K562 (cell line): ENCODE results near the gene GINS2.

Source experiments
- CBX5 ChIP-seq: IDR thresholded peaks from 2 replicates; pipeline ENCODE4 v1.6.1; 2014; ENCODE audit warnings: low read depth, borderline replicate concordance
- FOXM1 ChIP-seq, 2 experiments: fragments of 450-650 bp in 1 of 2; sonication (generic) in 1 of 2; formaldehyde crosslinking in 1 of 2; IDR thresholded peaks; 2 replicates each; pipeline versions ENCODE4 v1.6.1 to v1.9.0; 2017 to 2022; ENCODE audit warnings: low read depth in 2 of 2, mild to moderate bottlenecking in 2 of 2, missing genetic modification reagents in 1 of 2, moderate library complexity in 1 of 2
- MYBL2 ChIP-seq, 2 experiments: fragments of 450-650 bp in 1 of 2; sonication (generic) in 1 of 2; formaldehyde crosslinking in 1 of 2; IDR thresholded peaks; 2 replicates each; pipeline versions ENCODE4 v1.6.1 to v1.8.1; 2017 to 2022; ENCODE audit warnings: borderline replicate concordance in 1 of 2, inconsistent platforms in 1 of 2, low read depth in 1 of 2, mild to moderate bottlenecking in 1 of 2, missing genetic modification reagents in 1 of 2, moderate library complexity in 1 of 2
- NR2C1 ChIP-seq, 2 experiments: fragments of 450-650 bp; IDR thresholded peaks; 2 replicates each; pipeline ENCODE4 v1.6.1; 2017; ENCODE audit warnings: mild to moderate bottlenecking in 2 of 2, antibody characterized with exemption in 1 of 2, inconsistent platforms in 1 of 2, missing compliant biosample characterization in 1 of 2, missing genetic modification characterization in 1 of 2
- POLR2A ChIP-seq: fragments of 450-650 bp; conservative IDR thresholded peaks from 2 replicates; pipeline ENCODE4 v1.6.1; 2016
- STAG1 ChIP-seq: sonication (generic); formaldehyde crosslinking; IDR thresholded peaks from 2 replicates; pipeline ENCODE4 v1.5.0; 2020; ENCODE audit warnings: missing genetic modification reagents, borderline replicate concordance
- TEAD4 ChIP-seq, 2 experiments: sonication (generic) in 1 of 2; formaldehyde crosslinking in 1 of 2; IDR thresholded peaks; 2 replicates each; pipeline versions ENCODE4 v1.6.1 to v1.8.0; 2012 to 2022; ENCODE audit warnings: borderline replicate concordance in 1 of 2, inconsistent platforms in 1 of 2, low read length in 1 of 2, mild to moderate bottlenecking in 1 of 2, missing genetic modification reagents in 1 of 2
- ZNF324 ChIP-seq: fragments of 250-450 bp; sonication (Bioruptor Pico); IDR thresholded peaks from 2 replicates; pipeline ENCODE4 v1.4.0; 2020; ENCODE audit warnings: mild to moderate bottlenecking
- ZNF766 ChIP-seq: fragments of 200-800 bp; sonication (Bioruptor generic); conservative IDR thresholded peaks from 2 replicates; pipeline ENCODE4 v1.6.1; 2016; ENCODE audit warnings: missing genetic modification characterization, missing compliant biosample characterization
- TF ChIP-seq, protein P1 (sequence below): sonication (generic); formaldehyde crosslinking; IDR thresholded peaks from 2 replicates; pipeline ENCODE4 v1.8.1; 2022; ENCODE audit warnings: missing genetic modification reagents
- TF ChIP-seq, protein P2 (sequence below), 3 experiments: IDR thresholded peaks in 2 of 3; conservative IDR thresholded peaks in 1 of 3; 2 replicates each; pipeline ENCODE4 v1.5.1; 2011 to 2012; ENCODE audit warnings: low read length in 3 of 3, mild to moderate bottlenecking in 3 of 3, control low read depth in 2 of 3, improper control_type of control experiment in 1 of 3, inconsistent platforms in 1 of 3, low read depth in 1 of 3, mixed read lengths in 1 of 3, moderate library complexity in 1 of 3; ENCODE audit not compliant: insufficient read depth in 2 of 3

DNA sequence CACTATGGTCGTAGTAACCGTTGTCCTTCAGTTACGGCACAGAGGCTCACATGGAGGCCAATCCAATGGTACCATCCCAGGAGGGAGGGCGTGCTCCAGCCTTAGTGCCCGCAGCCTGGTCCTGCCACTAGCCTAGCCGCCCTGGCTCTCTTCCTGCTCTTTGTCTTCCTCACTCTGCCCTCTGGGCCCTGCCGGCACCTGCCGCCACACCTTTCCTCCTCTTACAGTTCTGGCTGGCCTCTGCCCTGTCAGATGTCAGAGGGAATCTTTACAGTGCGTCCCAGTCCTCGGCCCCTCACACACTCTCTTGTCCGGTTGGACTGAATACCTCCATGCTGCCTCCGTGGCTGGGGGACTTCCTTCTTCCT is 23.4 kb downstream of the GINS2 start:
- TF ChIP-seq POLR2A = 0 out of 2 replicates have a peak, but pooled peaks have one; percentile 11
- TF ChIP-seq, protein P1, sequence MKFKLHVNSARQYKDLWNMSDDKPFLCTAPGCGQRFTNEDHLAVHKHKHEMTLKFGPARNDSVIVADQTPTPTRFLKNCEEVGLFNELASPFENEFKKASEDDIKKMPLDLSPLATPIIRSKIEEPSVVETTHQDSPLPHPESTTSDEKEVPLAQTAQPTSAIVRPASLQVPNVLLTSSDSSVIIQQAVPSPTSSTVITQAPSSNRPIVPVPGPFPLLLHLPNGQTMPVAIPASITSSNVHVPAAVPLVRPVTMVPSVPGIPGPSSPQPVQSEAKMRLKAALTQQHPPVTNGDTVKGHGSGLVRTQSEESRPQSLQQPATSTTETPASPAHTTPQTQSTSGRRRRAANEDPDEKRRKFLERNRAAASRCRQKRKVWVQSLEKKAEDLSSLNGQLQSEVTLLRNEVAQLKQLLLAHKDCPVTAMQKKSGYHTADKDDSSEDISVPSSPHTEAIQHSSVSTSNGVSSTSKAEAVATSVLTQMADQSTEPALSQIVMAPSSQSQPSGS = no peak
- no peak for TF ChIP-seq CBX5
- no peak for TF ChIP-seq TEAD4 (IDR thresholded peaks at IDR 0.05; ENCODE audit: low read length)
- TF ChIP-seq TEAD4 (CRISPR knock-in tag; IDR thresholded peaks at IDR 0.05; ENCODE audit: borderline replicate concordance) = no peak
- no peak for TF ChIP-seq MYBL2 (IDR thresholded peaks at IDR 0.05; ENCODE audit: low read depth)
- no peak for TF ChIP-seq MYBL2 (CRISPR knock-in tag; IDR thresholded peaks at IDR 0.05; ENCODE audit: borderline replicate concordance)
- no peak for TF ChIP-seq FOXM1 (IDR thresholded peaks at IDR 0.05; ENCODE audit: low read depth)
- no peak for TF ChIP-seq FOXM1 (CRISPR knock-in tag; IDR thresholded peaks at IDR 0.05; ENCODE audit: low read depth)
- TF ChIP-seq ZNF324 (CRISPR knock-in tag) = no peak
- no peak for TF ChIP-seq ZNF766
- TF ChIP-seq NR2C1 (IDR thresholded peaks at IDR 0.05) = no peak
- no peak for TF ChIP-seq NR2C1 (tag; IDR thresholded peaks at IDR 0.05)
- TF ChIP-seq STAG1 = no peak
- TF ChIP-seq, protein P2, sequence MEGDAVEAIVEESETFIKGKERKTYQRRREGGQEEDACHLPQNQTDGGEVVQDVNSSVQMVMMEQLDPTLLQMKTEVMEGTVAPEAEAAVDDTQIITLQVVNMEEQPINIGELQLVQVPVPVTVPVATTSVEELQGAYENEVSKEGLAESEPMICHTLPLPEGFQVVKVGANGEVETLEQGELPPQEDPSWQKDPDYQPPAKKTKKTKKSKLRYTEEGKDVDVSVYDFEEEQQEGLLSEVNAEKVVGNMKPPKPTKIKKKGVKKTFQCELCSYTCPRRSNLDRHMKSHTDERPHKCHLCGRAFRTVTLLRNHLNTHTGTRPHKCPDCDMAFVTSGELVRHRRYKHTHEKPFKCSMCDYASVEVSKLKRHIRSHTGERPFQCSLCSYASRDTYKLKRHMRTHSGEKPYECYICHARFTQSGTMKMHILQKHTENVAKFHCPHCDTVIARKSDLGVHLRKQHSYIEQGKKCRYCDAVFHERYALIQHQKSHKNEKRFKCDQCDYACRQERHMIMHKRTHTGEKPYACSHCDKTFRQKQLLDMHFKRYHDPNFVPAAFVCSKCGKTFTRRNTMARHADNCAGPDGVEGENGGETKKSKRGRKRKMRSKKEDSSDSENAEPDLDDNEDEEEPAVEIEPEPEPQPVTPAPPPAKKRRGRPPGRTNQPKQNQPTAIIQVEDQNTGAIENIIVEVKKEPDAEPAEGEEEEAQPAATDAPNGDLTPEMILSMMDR (IDR thresholded peaks at IDR 0.05 in 2 of 3, conservative IDR thresholded peaks at IDR 0.05 in 1 of 3; ENCODE audit: insufficient read depth in 2 of 3, low read depth in 1 of 3, low read length in 3 of 3) = no peak
